Measurements from ENCODE around the gene TMED10.

DNA sequence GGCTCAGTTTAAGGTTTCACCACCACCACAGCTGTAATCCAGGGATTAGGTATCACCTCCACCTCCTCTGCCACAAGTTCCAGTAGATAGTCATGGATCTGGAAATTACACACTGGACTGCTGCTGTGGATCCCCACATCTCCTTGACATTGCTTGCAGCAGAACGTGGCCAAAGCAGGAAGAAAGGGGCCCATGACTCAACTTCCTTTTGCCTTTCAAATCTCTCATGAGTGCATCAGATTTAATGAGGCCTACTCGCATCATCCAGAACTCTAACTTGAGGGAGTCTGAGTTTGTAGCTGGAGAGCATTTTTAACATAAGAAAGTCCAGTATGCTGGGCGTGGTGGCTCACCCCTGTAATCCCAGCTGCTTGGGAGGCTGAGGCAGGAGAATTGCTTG lies 29.2 kb upstream of the TMED10 start:
- TF ChIP-seq POLR2A (IDR thresholded peaks at IDR 0.05) (no peak), CTCF (IDR thresholded peaks at IDR 0.05) (no peak)
